Lower leg skin (tissue), 4 donors: ENCODE data around the gene OR2D2. TPM values are rescaled to one million over a fixed set of nuclear protein-coding genes. Genes with fewer than 3 reads are reported as not detected.

Source experiments
- DNase-seq, 2 donors: peaks; one replicate each; pipeline ENCODE4 v3.0.0-alpha.2; 2019; ENCODE audit warnings: low spot score in 2 of 2
- H3K4me3 ChIP-seq: fragments of 200-600 bp; sonication (generic); 2 replicates; pipeline ENCODE4 v1.5.1; 2017; ENCODE audit warnings: mild to moderate bottlenecking, low read depth; ENCODE audit not compliant: poor library complexity, severe bottlenecking
- CTCF ChIP-seq, 3 donors: fragments of 450-650 bp; IDR thresholded peaks; one replicate each; pipeline ENCODE4 v1.5.1; 2016; ENCODE audit warnings: antibody characterized with exemption in 3 of 3, mild to moderate bottlenecking in 3 of 3, moderate library complexity in 2 of 3
- POLR2A ChIP-seq, 2 donors: fragments of 450-650 bp; IDR thresholded peaks; one replicate each; pipeline ENCODE4 v1.6.1; 2016 to 2017; ENCODE audit warnings: antibody characterized with exemption in 2 of 2, mild to moderate bottlenecking in 1 of 2, moderate library complexity in 1 of 2
- WGBS, 2 donors: methylation state at CpG; one replicate each; pipeline ENCODE4 v1.1.5; 2018; 5-methylcytosine and 5-hydroxymethylcytosine counted together
- intact Hi-C: fragments of 100-400 bp; cut with DNase I; formaldehyde crosslinking; loops from one replicate; pipeline ENCODE4 v1.15.0; 2023; ENCODE audit warnings: low total_unique reads
- total RNA-seq, 4 donors: library from RNA; depleted of rRNA; stranded (reverse); fragments of >200 nt; gene quantifications; one replicate each; pipeline ENCODE4 v1.1.0, GENCODE V29; 2016

Gene OR2D2
- total RNA-seq, 4 donors from 2014 or later, result not detected

GRCh38 chr11:6876914-6877313 lies 15.4 kb downstream of the OR2D2 start:
- 93 to 100% methylated on average over 3 of the region's 3 CpGs for WGBS, 2 donors
- TF ChIP-seq POLR2A (IDR thresholded peaks at IDR 0.05) (no peak), CTCF (IDR thresholded peaks at IDR 0.05) (no peak)
- DNase-seq, result no peak
- intact Hi-C loops, result no loop called here
- H3K4me3 ChIP-seq, result no peak overlapping the region

GRCh38 chr11:6876325-6876724 lies 16.0 kb downstream of the OR2D2 start, which contains the start of gene OR10A4:
Gene OR10A4, plus strand, starts transcription at chr11:6876625. Its CDS starts 23 bp downstream, at chr11:6876648.
- intact Hi-C loops, result no loop called here
- 85 to 86% methylated on average over 1 of the region's 1 CpG for WGBS, 2 donors
- H3K4me3 ChIP-seq, result no peak within 1 kb of the TSS

GRCh38 chr11:6875761-6876160 lies 16.5 kb downstream of the OR2D2 start:
- DNase-seq, result no peak
- no peak overlapping the region for H3K4me3 ChIP-seq
- 88 to 89% methylated on average over 2 of the region's 2 CpGs for WGBS, 2 donors
- no peak for TF ChIP-seq CTCF (IDR thresholded peaks at IDR 0.05)
- no peak for TF ChIP-seq POLR2A (IDR thresholded peaks at IDR 0.05)
- intact Hi-C loops, result no loop called here

More at GRCh38 chr11:6876325-6876724, 16.0 kb downstream of the OR2D2 start, which contains the start of gene OR10A4:
- no peak for DNase-seq
- no peak for TF ChIP-seq CTCF (IDR thresholded peaks at IDR 0.05)
- TF ChIP-seq POLR2A (IDR thresholded peaks at IDR 0.05), result no peak

- intact Hi-C loops, result no loop called here
- no peak for TF ChIP-seq POLR2A (IDR thresholded peaks at IDR 0.05)
- no peak for TF ChIP-seq CTCF (IDR thresholded peaks at IDR 0.05)
- whole genome bisulfite sequencing, 2 donors, result 61 to 89% methylated on average over 1 of the region's 1 CpG
- no peak overlapping the region for H3K4me3 ChIP-seq
- no peak for DNase-seq
Measured at GRCh38 chr11:6871278-6871677, 21.0 kb downstream of the OR2D2 start.

- DNase-seq, result no peak
- TF ChIP-seq POLR2A (IDR thresholded peaks at IDR 0.05), result no peak
- TF ChIP-seq CTCF (IDR thresholded peaks at IDR 0.05), result no peak
- intact Hi-C loops, result no loop called here
- no peak overlapping the region for H3K4me3 ChIP-seq
- 74 to 81% methylated on average over 1 of the region's 1 CpG for WGBS, 2 donors
Measured at GRCh38 chr11:6864438-6864837, 27.9 kb downstream of the OR2D2 start.

GRCh38 chr11:6862961-6863360 lies 29.3 kb downstream of the OR2D2 start, which contains the start of gene OR10A2:
Gene OR10A2, plus strand, starts transcription at chr11:6863057. Its CDS starts 6,698 bp downstream, at chr11:6869755.
- H3K4me3 ChIP-seq, result no peak within 1 kb of the TSS
- TF ChIP-seq POLR2A (IDR thresholded peaks at IDR 0.05) (no peak), CTCF (IDR thresholded peaks at IDR 0.05) (no peak)
- no peak for DNase-seq
- 28 to 33% methylated on average over 1 of the region's 1 CpG for WGBS, 2 donors
- intact Hi-C loops, result no loop called here
